HG02571 (cell line): Measurements from ENCODE around the gene NFKB2.

Experiments
- ATAC-seq: cut with Tn5 transposase; IDR thresholded peaks from one replicate; pipeline ENCODE4 v1.9.1; 2021; ENCODE audit warnings: mild to moderate bottlenecking, moderate library complexity; ENCODE audit not compliant: unreplicated experiment

NFKB2 gene

GRCh38 chr10:102407425-102408130 is 12.1 kb downstream of the NFKB2 start:
- ATAC-seq: no peak

GRCh38 chr10:102408131-102408727 is 12.7 kb downstream of the NFKB2 start:
- ATAC-seq: no peak

GRCh38 chr10:102408728-102409603 is 13.5 kb downstream of the NFKB2 start:
- ATAC-seq: no peak

GRCh38 chr10:102409604-102410428 is 14.3 kb downstream of the NFKB2 start:
- ATAC-seq: no peak

- no peak for ATAC-seq
Measured at GRCh38 chr10:102410429-102411073, 15.0 kb downstream of the NFKB2 start.

- ATAC-seq: no peak
Measured at GRCh38 chr10:102411341-102412255, 16.1 kb downstream of the NFKB2 start.

GRCh38 chr10:102412293-102412692 is 16.8 kb downstream of the NFKB2 start:
- no peak for ATAC-seq

GRCh38 chr10:102413053-102413705 is 17.7 kb downstream of the NFKB2 start:
- ATAC-seq: no peak

- ATAC-seq: no peak
Measured at GRCh38 chr10:102413806-102414561, 18.5 kb downstream of the NFKB2 start.

- ATAC-seq: no peak
Measured at GRCh38 chr10:102414749-102415148, 19.2 kb downstream of the NFKB2 start.

GRCh38 chr10:102416283-102416682 is 20.8 kb downstream of the NFKB2 start:
- no peak for ATAC-seq

- no peak for ATAC-seq
Measured at GRCh38 chr10:102416695-102417094, 21.2 kb downstream of the NFKB2 start.

- no peak for ATAC-seq
Measured at GRCh38 chr10:102418622-102419268, 23.2 kb downstream of the NFKB2 start, which contains the start of gene PSD. TSS of gene PSD (minus strand) at chr10:102418785. CDS start at chr10:102417038, 1,747 bp downstream.

GRCh38 chr10:102419269-102420180 is 24.0 kb downstream of the NFKB2 start:
- ATAC-seq: no peak

- ATAC-seq: no peak
Measured at GRCh38 chr10:102420181-102420713, 24.7 kb downstream of the NFKB2 start.
